Peyer's patch (tissue), 4 donors: ENCODE measurements around the gene HBEGF. TPM values are rescaled to one million over a fixed set of nuclear protein-coding genes. Genes with fewer than 3 reads are reported as not detected.

Experiments used
- DNase-seq, 3 donors: peaks; one replicate each; pipeline ENCODE4 v3.0.0-alpha.2; 2017 to 2019
- H3K27ac ChIP-seq, 4 donors: fragments of 200-600 bp; sonication (generic); one replicate each; pipeline ENCODE4 v1.5.1; 2016 to 2019
- H3K27me3 ChIP-seq, 2 donors: fragments of 200-600 bp; sonication (generic); one replicate each; pipeline ENCODE4 v1.5.1; 2019
- H3K36me3 ChIP-seq, 3 donors: fragments of 200-600 bp; sonication (generic); one replicate each; pipeline ENCODE4 v1.5.1; 2016 to 2019
- H3K4me1 ChIP-seq, 4 donors: fragments of 200-600 bp; sonication (generic); one replicate each; pipeline ENCODE4 v1.5.1; 2016 to 2019
- H3K4me3 ChIP-seq, 4 donors: fragments of 200-600 bp; sonication (generic); 1 replicate in 3 of 4; 2 replicates in 1 of 4; pipeline ENCODE4 v1.5.1; 2016 to 2019; ENCODE audit warnings: mild to moderate bottlenecking in 1 of 4
- H3K9me3 ChIP-seq, 4 donors: fragments of 200-600 bp; sonication (generic); one replicate each; pipeline ENCODE4 v1.5.1; 2016 to 2019; ENCODE audit warnings: mild to moderate bottlenecking in 1 of 4
- CTCF ChIP-seq, 6 experiments: fragments of 450-650 bp in 4 of 6; fragments of 200-600 bp in 2 of 6; sonication (generic) in 1 of 6; IDR thresholded peaks; one replicate each; pipeline ENCODE4 v1.5.1; 2017 to 2019; ENCODE audit warnings: antibody characterized with exemption in 6 of 6, mild to moderate bottlenecking in 3 of 6, moderate library complexity in 1 of 6
- POLR2A ChIP-seq, 2 donors: fragments of 450-650 bp; IDR thresholded peaks; one replicate each; pipeline ENCODE4 v1.5.1; 2017; ENCODE audit warnings: antibody characterized with exemption in 2 of 2, mild to moderate bottlenecking in 2 of 2, moderate library complexity in 2 of 2
- total RNA-seq, 4 donors: library from RNA; depleted of rRNA; stranded (reverse); fragments of >200 nt; gene quantifications; one replicate each; pipeline ENCODE4 v1.1.0, GENCODE V29; 2016

The HBEGF gene
- total RNA-seq, 4 donors from 2014 or later = 4.1 to 41.0 (median 10.1) TPM

DNA sequence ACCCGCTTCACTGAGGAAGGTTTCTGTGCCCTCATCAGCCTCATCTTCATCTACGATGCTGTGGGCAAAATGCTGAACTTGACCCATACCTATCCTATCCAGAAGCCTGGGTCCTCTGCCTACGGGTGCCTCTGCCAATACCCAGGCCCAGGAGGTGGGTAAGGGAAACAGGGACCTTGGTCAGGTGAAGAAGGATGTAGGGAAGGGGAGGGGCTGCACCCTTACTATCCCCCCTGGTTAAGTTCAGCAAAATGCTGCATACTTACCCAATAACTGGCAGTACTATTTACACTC lies 18.0 kb upstream of the HBEGF start:
- H3K4me1 ChIP-seq = peaks cover 0 to 7% (median 5%) of the 10 kb centered on the region in 4 donors
- H3K36me3 ChIP-seq = no peaks in the 10 kb centered on the region
- TF ChIP-seq POLR2A (IDR thresholded peaks at IDR 0.05) (no peak), CTCF (IDR thresholded peaks at IDR 0.05) (no peak)
- no peaks in the 10 kb centered on the region for H3K9me3 ChIP-seq
- H3K27ac ChIP-seq = no peak overlapping the region
- no peak for DNase-seq
- no peak overlapping the region for H3K4me3 ChIP-seq
- no peaks in the 10 kb centered on the region for H3K27me3 ChIP-seq

DNA sequence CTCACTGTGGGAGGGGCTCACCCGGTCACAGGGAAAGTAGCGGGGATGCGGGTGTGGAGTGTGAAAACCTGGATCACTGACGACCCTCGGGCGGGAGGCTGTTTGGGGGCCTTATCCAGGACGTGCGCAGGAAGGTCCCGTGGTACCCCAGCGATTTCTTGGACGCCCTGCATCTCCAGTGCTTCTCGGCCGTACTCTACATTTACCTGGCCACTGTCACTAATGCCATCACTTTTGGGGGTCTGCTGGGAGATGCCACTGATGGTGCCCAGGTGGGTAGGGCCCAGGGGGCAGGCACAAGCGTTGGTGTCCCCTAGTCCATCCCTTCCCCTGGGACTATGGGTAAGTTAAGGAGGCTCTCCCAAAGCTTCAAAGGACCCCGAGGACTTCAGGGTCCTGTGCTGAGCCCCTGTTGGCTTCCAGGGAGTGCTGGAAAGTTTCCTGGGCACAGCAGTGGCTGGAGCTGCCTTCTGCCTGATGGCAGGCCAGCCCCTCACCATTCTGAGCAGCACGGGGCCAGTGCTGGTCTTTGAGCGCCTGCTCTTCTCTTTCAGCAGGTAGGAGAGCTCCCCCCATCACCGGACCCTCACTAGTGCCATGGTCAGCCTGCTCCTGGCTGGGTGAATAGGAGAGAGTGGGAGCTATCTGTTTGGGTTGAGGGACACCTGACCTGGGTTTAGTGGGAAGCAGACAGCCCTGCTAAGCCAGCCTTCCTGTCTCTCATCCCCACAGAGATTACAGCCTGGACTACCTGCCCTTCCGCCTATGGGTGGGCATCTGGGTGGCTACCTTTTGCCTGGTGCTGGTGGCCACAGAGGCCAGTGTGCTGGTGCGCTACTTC lies 17.4 kb upstream of the HBEGF start:
- Histone ChIP-seq H3K9me3 (no peaks in the 10 kb centered on the region), H3K36me3 (no peaks in the 10 kb centered on the region), H3K4me1 (peaks cover 0 to 7% (median 5%) of the 10 kb centered on the region in 4 donors), H3K4me3 (peak overlapping the region; percentile 13 to 50 (median 38)), H3K27ac (no peak overlapping the region), H3K27me3 (no peaks in the 10 kb centered on the region)
- TF ChIP-seq CTCF (IDR thresholded peaks at IDR 0.05) = no peak
- no peak for TF ChIP-seq POLR2A (IDR thresholded peaks at IDR 0.05)
- no peak for DNase-seq

DNA sequence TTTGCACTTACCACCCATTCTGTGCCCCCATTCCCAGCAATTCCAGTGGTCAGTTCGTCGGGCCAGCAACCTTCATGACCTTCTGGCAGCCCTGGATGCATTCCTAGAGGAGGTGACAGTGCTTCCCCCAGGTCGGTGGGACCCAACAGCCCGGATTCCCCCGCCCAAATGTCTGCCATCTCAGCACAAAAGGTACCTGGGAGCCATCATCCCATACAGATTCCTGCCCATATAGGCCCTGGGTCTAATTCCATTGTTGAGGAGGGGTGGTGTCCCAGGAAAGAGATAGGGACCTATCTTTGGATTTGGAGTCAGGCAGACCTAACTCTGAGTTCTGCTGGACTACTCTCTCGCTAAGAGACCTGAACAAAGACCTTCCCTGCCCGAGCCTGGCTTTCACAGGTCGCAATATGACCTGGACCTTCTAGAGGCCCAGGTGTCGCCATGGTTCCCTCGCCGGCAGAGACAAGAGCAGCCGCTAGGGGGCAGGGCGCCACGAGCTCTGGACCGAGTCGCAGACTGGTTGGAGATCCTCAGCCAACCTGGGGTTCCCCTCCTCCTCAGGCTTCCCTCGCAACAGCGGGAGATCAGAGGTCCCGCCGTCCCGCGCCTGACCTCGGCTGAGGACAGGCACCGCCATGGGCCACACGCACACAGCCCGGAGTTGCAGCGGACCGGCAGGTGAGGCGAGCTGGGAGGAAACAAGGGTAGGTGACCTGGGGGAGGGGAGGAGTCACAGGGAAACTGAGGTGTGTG lies 16.6 kb upstream of the HBEGF start:
- H3K27me3 ChIP-seq = no peaks in the 10 kb centered on the region
- peak; percentile 48 to 98 (median 90) for TF ChIP-seq CTCF (IDR thresholded peaks at IDR 0.05)
- TF ChIP-seq POLR2A (IDR thresholded peaks at IDR 0.05) = no peak
- H3K4me3 ChIP-seq = peak overlapping the region; percentile 13 to 50 (median 38)
- H3K9me3 ChIP-seq = no peaks in the 10 kb centered on the region
- H3K4me1 ChIP-seq = peaks cover 0 to 7% (median 5%) of the 10 kb centered on the region in 4 donors
- no peak overlapping the region for H3K27ac ChIP-seq
- no peaks in the 10 kb centered on the region for H3K36me3 ChIP-seq
- DNase-seq = peak; percentile 73 to 91 (median 90)

- H3K4me1 ChIP-seq = peaks cover 0 to 14% (median 5%) of the 10 kb centered on the region in 4 donors
- no peak overlapping the region for H3K4me3 ChIP-seq
- H3K27me3 ChIP-seq = no peaks in the 10 kb centered on the region
- no peak for DNase-seq
- no peaks in the 10 kb centered on the region for H3K36me3 ChIP-seq
- no peak for TF ChIP-seq CTCF (IDR thresholded peaks at IDR 0.05)
- TF ChIP-seq POLR2A (IDR thresholded peaks at IDR 0.05) = no peak
- no peak overlapping the region for H3K27ac ChIP-seq
- no peaks in the 10 kb centered on the region for H3K9me3 ChIP-seq
These were observed 15.9 kb upstream of the HBEGF start for GRCh38 chr5:140362311-140362710.

GRCh38 chr5:140361901-140362300 lies 15.5 kb upstream of the HBEGF start:
- TF ChIP-seq CTCF (IDR thresholded peaks at IDR 0.05) (no peak), POLR2A (IDR thresholded peaks at IDR 0.05) (no peak)
- Histone ChIP-seq H3K36me3 (no peaks in the 10 kb centered on the region), H3K9me3 (no peaks in the 10 kb centered on the region), H3K4me3 (no peak overlapping the region), H3K27ac (no peak overlapping the region), H3K4me1 (peaks cover 0 to 16% (median 5%) of the 10 kb centered on the region in 4 donors), H3K27me3 (no peaks in the 10 kb centered on the region)
- no peak for DNase-seq
